H1 (cell line): ENCODE results near the gene TMEM168. TPM values are rescaled to one million over a fixed set of nuclear protein-coding genes. Genes with fewer than 3 reads are reported as not detected.

Experiments
- CTCF ChIA-PET: fragments of 300-600 bp; sonication (Branson Sonifier 250); formaldehyde crosslinking; loops from one replicate; lab custom pipeline; 2021; ENCODE audit not compliant: partially characterized antibody; lab: Charles Lee
- POLR2A ChIA-PET: fragments of 300-600 bp; sonication (Branson Sonifier 250); formaldehyde crosslinking; loops from one replicate; lab custom pipeline; 2021; ENCODE audit warnings: inconsistent platforms; ENCODE audit not compliant: partially characterized antibody; lab: Charles Lee
- DNase-seq, 2 experiments: peaks; one replicate each; pipeline versions ENCODE4 v3.0.0 to v3.0.0-alpha.2; 2010 to 2022; ENCODE audit warnings: low spot score in 2 of 2, low read depth in 1 of 2, mixed read lengths in 1 of 2
- FAIRE-seq: peaks from 2 replicates; lab custom pipeline; 2011; peaks lifted over from hg19 to GRCh38; lab: Jason Lieb, UNC
- H2AFZ ChIP-seq: 2 replicates; pipeline ENCODE4 v1.8.1; 2012; ENCODE audit warnings: low read length, inconsistent platforms
- H2AK5ac ChIP-seq: 2 replicates; pipeline ENCODE4 v1.6.1; 2013; ENCODE audit warnings: low read depth, low read length
- H2BK120ac ChIP-seq: replicated peaks from 2 replicates; pipeline ENCODE3; 2013; ENCODE audit warnings: low read depth, low read length, inconsistent platforms
- H2BK12ac ChIP-seq: 2 replicates; pipeline ENCODE4 v1.6.1; 2013; ENCODE audit warnings: low read depth, low read length
- H2BK15ac ChIP-seq: 2 replicates; pipeline ENCODE4 v1.6.1; 2013; ENCODE audit warnings: low read length
- H2BK20ac ChIP-seq: 2 replicates; pipeline ENCODE4 v1.6.1; 2013; ENCODE audit warnings: low read length
- H2BK5ac ChIP-seq: 2 replicates; pipeline ENCODE4 v1.6.1; 2013; ENCODE audit warnings: low read depth, low read length
- H3K14ac ChIP-seq: 2 replicates; pipeline ENCODE4 v1.6.1; 2013; ENCODE audit warnings: inconsistent platforms; ENCODE audit not compliant: insufficient read length
- H3K18ac ChIP-seq: 2 replicates; pipeline ENCODE4 v1.6.1; 2013; ENCODE audit warnings: low read length; ENCODE audit errors: extremely low read depth
- H3K23ac ChIP-seq: 2 replicates; pipeline ENCODE4 v1.6.1; 2013; ENCODE audit warnings: inconsistent platforms; ENCODE audit not compliant: insufficient read length
- H3K23me2 ChIP-seq: 2 replicates; pipeline ENCODE4 v1.6.1; 2013; ENCODE audit warnings: low read depth, low read length
- H3K27ac ChIP-seq: 2 replicates; pipeline ENCODE4 v1.6.1; 2011; ENCODE audit warnings: low read depth, low read length, inconsistent platforms
- H3K27me3 ChIP-seq, 4 experiments: replicated peaks in 1 of 4; 1 replicate in 1 of 4; 2 replicates in 3 of 4; pipeline versions ENCODE4 v1.6.1 to v1.8.1; 2011 to 2013; ENCODE audit warnings: low read length in 3 of 4, mild to moderate bottlenecking in 3 of 4, inconsistent platforms in 2 of 4, mixed read lengths in 2 of 4, moderate library complexity in 1 of 4; ENCODE audit not compliant: control insufficient read depth in 3 of 4, insufficient read depth in 3 of 4; ENCODE audit errors: extremely low read depth in 1 of 4
- H3K36me3 ChIP-seq, 4 experiments: 2 replicates each; pipeline versions ENCODE4 v1.6.1 to v1.8.1; 2011 to 2013; ENCODE audit warnings: mild to moderate bottlenecking in 4 of 4, low read length in 3 of 4, moderate library complexity in 2 of 4, control low read depth in 1 of 4, inconsistent platforms in 1 of 4; ENCODE audit not compliant: insufficient read depth in 4 of 4, control insufficient read depth in 2 of 4
- H3K4ac ChIP-seq: replicated peaks from 2 replicates; pipeline ENCODE3; 2013; ENCODE audit warnings: low read length, low read depth, mixed read lengths, inconsistent platforms; ENCODE audit not compliant: insufficient read length
- H3K4me1 ChIP-seq, 4 experiments: replicated peaks in 1 of 4; 1 replicate in 1 of 4; 2 replicates in 3 of 4; pipeline versions ENCODE4 v1.6.1 to v1.8.1; 2011 to 2013; ENCODE audit warnings: low read length in 3 of 4, inconsistent platforms in 2 of 4, mixed read lengths in 1 of 4; ENCODE audit not compliant: insufficient read depth in 4 of 4, control insufficient read depth in 3 of 4
- H3K4me2 ChIP-seq, 2 experiments: 2 replicates each; pipeline versions ENCODE4 v1.6.1 to v1.8.1; 2011 to 2013; ENCODE audit warnings: low read depth in 2 of 2, low read length in 2 of 2, control low read depth in 1 of 2, inconsistent platforms in 1 of 2, mild to moderate bottlenecking in 1 of 2; ENCODE audit not compliant: insufficient read depth in 1 of 2
- H3K4me3 ChIP-seq, 4 experiments: fragments of 200-600, 300-600 bp in 1 of 4; sonication (generic), shearing (Covaris generic), sonication (Bioruptor Twin) in 1 of 4; 2 replicates each; pipeline versions ENCODE4 v1.5.1 to v1.8.1; 2011 to 2016; ENCODE audit warnings: low read length in 4 of 4, low read depth in 3 of 4, control low read depth in 2 of 4, inconsistent platforms in 2 of 4, mild to moderate bottlenecking in 2 of 4, mixed read lengths in 1 of 4, moderate library complexity in 1 of 4; ENCODE audit not compliant: insufficient read depth in 2 of 4; ENCODE audit errors: extremely low read depth in 1 of 4
- H3K56ac ChIP-seq: replicated peaks from 2 replicates; pipeline ENCODE3; 2013; ENCODE audit warnings: low read depth, mild to moderate bottlenecking, mixed read lengths, low read length, inconsistent platforms; ENCODE audit not compliant: insufficient read length
- H3K79me1 ChIP-seq: 2 replicates; pipeline ENCODE4 v1.6.1; 2013; ENCODE audit warnings: low read depth, low read length, control low read depth
- H3K79me2 ChIP-seq, 2 experiments: 2 replicates each; pipeline versions ENCODE4 v1.6.1 to v1.8.1; 2012 to 2013; ENCODE audit warnings: low read length in 2 of 2, mild to moderate bottlenecking in 2 of 2, inconsistent platforms in 1 of 2; ENCODE audit not compliant: insufficient read depth in 2 of 2, control insufficient read depth in 1 of 2
- H3K9ac ChIP-seq, 4 experiments: replicated peaks in 1 of 4; 1 replicate in 1 of 4; 2 replicates in 3 of 4; pipeline versions ENCODE4 v1.6.1 to v1.8.1; 2011 to 2013; ENCODE audit warnings: low read depth in 3 of 4, low read length in 3 of 4, control low read depth in 2 of 4, mild to moderate bottlenecking in 2 of 4, moderate library complexity in 2 of 4, inconsistent platforms in 1 of 4; ENCODE audit errors: extremely low read depth in 1 of 4
- H3K9me3 ChIP-seq, 2 experiments: 2 replicates each; pipeline versions ENCODE4 v1.6.1 to v1.8.1; 2012 to 2013; ENCODE audit warnings: mild to moderate bottlenecking in 2 of 2, moderate library complexity in 2 of 2, control low read depth in 1 of 2, inconsistent platforms in 1 of 2, low read depth in 1 of 2, low read length in 1 of 2, mixed read lengths in 1 of 2; ENCODE audit not compliant: insufficient read depth in 2 of 2
- H4K20me1 ChIP-seq, 2 experiments: replicated peaks in 1 of 2; 2 replicates each; pipeline versions ENCODE3 to v1.8.1; 2011 to 2013; ENCODE audit warnings: inconsistent platforms in 2 of 2, low read length in 2 of 2, mild to moderate bottlenecking in 1 of 2; ENCODE audit not compliant: insufficient read depth in 2 of 2, control insufficient read depth in 1 of 2
- H4K5ac ChIP-seq: 2 replicates; pipeline ENCODE4 v1.6.1; 2013; ENCODE audit warnings: low read length, low read depth, mixed read lengths, inconsistent platforms; ENCODE audit not compliant: insufficient read length
- H4K8ac ChIP-seq: 2 replicates; pipeline ENCODE4 v1.8.0; 2013; ENCODE audit warnings: mild to moderate bottlenecking, moderate library complexity, low read length, inconsistent platforms; ENCODE audit not compliant: insufficient read depth; ENCODE audit errors: extremely low read depth
- H4K91ac ChIP-seq: replicated peaks from 2 replicates; pipeline ENCODE3; 2013; ENCODE audit warnings: low read length, mixed read lengths, inconsistent platforms; ENCODE audit not compliant: insufficient read length
- BCL11A ChIP-seq, 2 experiments: IDR thresholded peaks; one replicate each; pipeline ENCODE4 v1.6.1; 2011; ENCODE audit warnings: low read depth in 2 of 2, low read length in 2 of 2, mild to moderate bottlenecking in 2 of 2
- BRCA1 ChIP-seq: IDR thresholded peaks from 2 replicates; pipeline ENCODE4 v1.6.1; 2012; ENCODE audit warnings: low read depth, low read length, improper control_type of control experiment
- CHD1 ChIP-seq: IDR thresholded peaks from 2 replicates; pipeline ENCODE4 v1.6.1; 2012; ENCODE audit warnings: low read depth, low read length, improper control_type of control experiment
- CHD2 ChIP-seq: IDR thresholded peaks from 2 replicates; pipeline ENCODE4 v1.6.1; 2012; ENCODE audit warnings: low read length, improper control_type of control experiment
- CTBP2 ChIP-seq: IDR thresholded peaks from 2 replicates; pipeline ENCODE4 v1.7.0; 2011; ENCODE audit warnings: borderline replicate concordance, mild to moderate bottlenecking, moderate library complexity, mixed read lengths, low read length; ENCODE audit not compliant: insufficient read depth, insufficient read length
- E2F6 ChIP-seq: IDR thresholded peaks from 2 replicates; pipeline ENCODE4 v1.6.1; 2012; ENCODE audit warnings: inconsistent platforms
- EZH2 ChIP-seq: fragments of 200-600 bp; sonication (generic); IDR thresholded peaks from 2 replicates; pipeline ENCODE4 v1.7.1; 2012; ENCODE audit warnings: low read depth, mild to moderate bottlenecking, moderate library complexity, low read length, inconsistent platforms; ENCODE audit not compliant: severe bottlenecking
- GABPA ChIP-seq: IDR thresholded peaks from 2 replicates; pipeline ENCODE4 v1.6.1; 2011; ENCODE audit warnings: mild to moderate bottlenecking, low read length, moderate library complexity, borderline replicate concordance; ENCODE audit not compliant: insufficient read depth
- KDM5A ChIP-seq: fragments of 200-600 bp; IDR thresholded peaks from 2 replicates; pipeline ENCODE4 v1.7.1; 2012; ENCODE audit warnings: mild to moderate bottlenecking, low read length, inconsistent platforms, mixed read lengths
- POU5F1 ChIP-seq: IDR thresholded peaks from 2 replicates; pipeline ENCODE4 v1.6.1; 2011; ENCODE audit warnings: low read depth, mild to moderate bottlenecking, low read length, moderate library complexity
- RBBP5 ChIP-seq: IDR thresholded peaks from 2 replicates; pipeline ENCODE4 v1.7.1; 2012; ENCODE audit warnings: low read depth, mild to moderate bottlenecking, inconsistent platforms, low read length, moderate library complexity, borderline replicate concordance
- SUZ12 ChIP-seq: fragments of 200-600 bp; sonication (generic); IDR thresholded peaks from 2 replicates; pipeline ENCODE4 v1.6.1; 2012; ENCODE audit warnings: mild to moderate bottlenecking, inconsistent platforms, low read length, moderate library complexity, mixed read lengths
- TAF7 ChIP-seq: optimal IDR thresholded peaks from 2 replicates; pipeline ENCODE3; 2011; ENCODE audit warnings: low read depth, mild to moderate bottlenecking, inconsistent platforms, low read length, moderate library complexity, borderline replicate concordance
- YY1 ChIP-seq: IDR thresholded peaks from 2 replicates; pipeline ENCODE4 v1.6.1; 2011; ENCODE audit warnings: low read depth, mild to moderate bottlenecking, low read length
- polyA plus RNA-seq, 7 experiments: library from polyadenylated mRNA; depleted of rRNA in 3 of 7; stranded (reverse) in 5 of 7; unstranded in 2 of 7; fragments of >200 nt in 5 of 7; fragments of 200-250 nt in 2 of 7; gene quantifications; 1 replicate in 5 of 7; 2 replicates in 1 of 7; 4 replicates in 1 of 7; pipeline versions ENCODE4 v1.2.1 to v1.2.3, GENCODE V29; 2011 to 2013; ENCODE audit warnings: missing spikeins in 2 of 7, mixed read lengths in 2 of 7
- total RNA-seq: library from RNA; stranded (reverse); fragmentation: NEBNext Ultra II Directional; extraction: Animal tissue kit (Norgen Biotek cat#: 25700); gene quantifications from 2 replicates; pipeline ENCODE4 v1.2.1, GENCODE V29; 2021
- TF ChIP-seq, protein P1 (sequence below): IDR thresholded peaks from 2 replicates; pipeline ENCODE4 v1.6.1; 2011; ENCODE audit warnings: low read depth, mild to moderate bottlenecking, low read length; ENCODE audit not compliant: insufficient read depth

Gene TMEM168
- total and polyA plus RNA-seq, 2 of the 8 experiments (the other 6 are each of a cell fraction or from before 2014, with no cell fraction given) = 8.9 to 11.1 TPM

DNA sequence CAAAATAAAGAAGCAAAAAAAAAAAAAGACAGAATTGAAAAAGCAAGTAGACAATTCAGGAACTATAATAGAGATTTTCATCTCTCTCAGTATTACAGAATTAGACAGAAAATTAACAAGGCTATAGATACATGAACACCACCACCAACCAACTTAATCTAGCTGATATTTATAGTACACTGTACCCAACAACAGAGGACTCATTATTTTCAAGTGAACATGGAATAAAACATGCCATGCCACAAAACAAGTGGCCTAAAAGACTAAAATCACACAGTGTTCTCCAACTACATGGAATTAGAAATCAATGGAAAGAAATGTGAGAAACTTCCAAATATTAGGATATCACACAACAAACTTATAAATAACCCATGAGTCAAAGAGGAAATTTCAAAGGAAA is 9.1 kb downstream of the TMEM168 start:
- no peak overlapping the region for H3K27ac ChIP-seq
- H3K4me2 ChIP-seq = no peak overlapping the region
- H2BK12ac ChIP-seq = no peak overlapping the region
- H3K79me2 ChIP-seq = no peaks in the 10 kb centered on the region
- H3K23me2 ChIP-seq = no peaks in the 10 kb centered on the region; the same call in 1 of the 2 replicates
- no peaks in the 10 kb centered on the region for H3K9me3 ChIP-seq
- ChIA-PET CTCF (no interaction called here), POLR2A (no interaction called here)
- no peak overlapping the region for H3K14ac ChIP-seq
- no peaks in the 10 kb centered on the region for H3K79me1 ChIP-seq
- H2AFZ ChIP-seq = no peak overlapping the region
- H3K36me3 ChIP-seq = peaks cover 0 to 2% (median 0%) of the 10 kb centered on the region in 4 experiments; a peak in 1 of 8 replicates
- no peak overlapping the region for H4K5ac ChIP-seq
- H2BK15ac ChIP-seq = no peak overlapping the region
- no peak for FAIRE-seq
- no peak overlapping the region for H2AK5ac ChIP-seq
- H2BK120ac ChIP-seq = no peak overlapping the region
- no peak overlapping the region for H2BK20ac ChIP-seq
- H3K4me1 ChIP-seq = no peaks in the 10 kb centered on the region
- H4K20me1 ChIP-seq = no peaks in the 10 kb centered on the region
- no peak overlapping the region for H3K9ac ChIP-seq
- DNase-seq = no peak
- no peak overlapping the region for H4K8ac ChIP-seq
- H3K4ac ChIP-seq = no peak overlapping the region
- no peak overlapping the region for H3K18ac ChIP-seq
- H4K91ac ChIP-seq = no peak overlapping the region
- H3K56ac ChIP-seq = no peak overlapping the region
- H2BK5ac ChIP-seq = no peak overlapping the region
- H3K27me3 ChIP-seq = no peaks in the 10 kb centered on the region
- H3K4me3 ChIP-seq = no peak overlapping the region
- no peak overlapping the region for H3K23ac ChIP-seq
- TF ChIP-seq CHD1 (no peak), BCL11A (IDR thresholded peaks at IDR 0.05; ENCODE audit: low read depth in 2 of 2, low read length in 2 of 2) (no peak), SUZ12 (no peak), POU5F1 (no peak), CHD2 (no peak), KDM5A (no peak), BRCA1 (no peak), YY1 (no peak), GABPA (no peak), RBBP5 (no peak), CTBP2 (no peak), TAF7 (no peak), EZH2 (no peak), E2F6 (no peak)
- TF ChIP-seq, protein P1, sequence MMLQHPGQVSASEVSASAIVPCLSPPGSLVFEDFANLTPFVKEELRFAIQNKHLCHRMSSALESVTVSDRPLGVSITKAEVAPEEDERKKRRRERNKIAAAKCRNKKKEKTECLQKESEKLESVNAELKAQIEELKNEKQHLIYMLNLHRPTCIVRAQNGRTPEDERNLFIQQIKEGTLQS = no peak
